ENCODE measurements around the gene TAF10. TPM values are rescaled to one million over a fixed set of nuclear protein-coding genes. Genes with fewer than 3 reads are reported as not detected.
A peak's percentile ranks its signal among the peaks of the same experiment; 100 is the strongest.

TAF10 gene
- total RNA-seq, 1 donor from 2014 or later, result 154 TPM

DNA sequence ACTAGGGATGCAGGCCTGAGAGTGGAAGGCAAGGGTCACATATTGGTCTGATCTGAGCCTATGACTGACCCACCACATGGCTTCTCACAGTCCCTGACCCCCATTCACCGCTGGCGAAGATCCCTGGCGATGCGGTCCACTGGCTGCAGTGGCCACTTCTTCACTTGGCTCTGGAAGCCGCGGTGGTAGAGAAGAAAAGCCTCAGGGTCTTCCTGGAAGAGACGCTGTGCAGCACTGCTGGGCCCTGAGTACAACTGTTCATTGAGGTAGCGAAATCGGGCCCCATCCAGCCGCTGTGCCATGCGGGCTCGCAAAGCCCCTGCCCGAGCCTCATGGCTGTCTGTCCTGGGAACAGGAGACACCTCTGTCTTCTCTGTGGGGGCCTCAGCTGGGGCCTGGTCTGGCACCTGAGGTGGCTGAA lies 11.0 kb downstream of the TAF10 start:
- H3K4me3 Mint-ChIP-seq, result no peak overlapping the region
- peaks cover 12% of the 10 kb centered on the region for H3K4me1 Mint-ChIP-seq
- DNase-seq, result no peak
- ATAC-seq (ENCODE audit: low read depth), result no peak
- no peak overlapping the region for H3K27ac Mint-ChIP-seq
- ChIA-PET CTCF (no interaction called here), POLR2A (no interaction called here)
- TF ChIP-seq, protein P1, sequence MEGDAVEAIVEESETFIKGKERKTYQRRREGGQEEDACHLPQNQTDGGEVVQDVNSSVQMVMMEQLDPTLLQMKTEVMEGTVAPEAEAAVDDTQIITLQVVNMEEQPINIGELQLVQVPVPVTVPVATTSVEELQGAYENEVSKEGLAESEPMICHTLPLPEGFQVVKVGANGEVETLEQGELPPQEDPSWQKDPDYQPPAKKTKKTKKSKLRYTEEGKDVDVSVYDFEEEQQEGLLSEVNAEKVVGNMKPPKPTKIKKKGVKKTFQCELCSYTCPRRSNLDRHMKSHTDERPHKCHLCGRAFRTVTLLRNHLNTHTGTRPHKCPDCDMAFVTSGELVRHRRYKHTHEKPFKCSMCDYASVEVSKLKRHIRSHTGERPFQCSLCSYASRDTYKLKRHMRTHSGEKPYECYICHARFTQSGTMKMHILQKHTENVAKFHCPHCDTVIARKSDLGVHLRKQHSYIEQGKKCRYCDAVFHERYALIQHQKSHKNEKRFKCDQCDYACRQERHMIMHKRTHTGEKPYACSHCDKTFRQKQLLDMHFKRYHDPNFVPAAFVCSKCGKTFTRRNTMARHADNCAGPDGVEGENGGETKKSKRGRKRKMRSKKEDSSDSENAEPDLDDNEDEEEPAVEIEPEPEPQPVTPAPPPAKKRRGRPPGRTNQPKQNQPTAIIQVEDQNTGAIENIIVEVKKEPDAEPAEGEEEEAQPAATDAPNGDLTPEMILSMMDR (IDR thresholded peaks at IDR 0.05), result no peak
- H3K36me3 Mint-ChIP-seq (ENCODE audit: low read depth), result peaks cover 53% of the 10 kb centered on the region
- intact Hi-C loops (cut with micrococcal nuclease), result loop anchor here (5.0 kb wide), 3 partner anchors 69 to 209 kb away; partner anchors contain the start of gene SMPD1
- H3K9me3 Mint-ChIP-seq, result no peaks in the 10 kb centered on the region
- no peaks in the 10 kb centered on the region for H3K27me3 Mint-ChIP-seq

DNA sequence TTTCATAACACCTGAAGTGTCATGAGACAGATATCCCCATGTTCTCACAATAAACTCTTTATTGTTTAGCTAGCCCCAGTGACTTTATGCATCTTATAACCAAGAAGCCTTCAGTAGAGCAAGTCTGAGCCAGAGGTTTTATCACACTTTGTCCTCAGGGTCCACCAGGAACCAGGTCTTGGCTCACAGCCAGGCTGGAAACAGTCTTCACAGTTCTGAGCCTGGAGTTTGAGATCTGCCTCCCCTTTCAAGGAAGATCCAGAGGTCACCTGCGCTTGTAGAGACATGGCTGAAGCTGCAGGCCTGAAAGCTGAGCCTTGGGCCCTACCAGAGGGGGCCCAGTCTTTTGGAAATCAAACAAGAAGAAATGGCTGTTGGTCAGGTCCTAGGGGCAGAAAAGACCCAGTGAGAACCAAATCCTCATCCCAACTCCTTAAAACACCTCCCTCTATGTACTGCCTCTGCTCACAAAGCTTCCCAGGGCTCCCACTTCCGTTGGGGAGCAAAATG lies 12.1 kb downstream of the TAF10 start:
- no peak for ATAC-seq (ENCODE audit: low read depth)
- Mint-ChIP-seq H3K4me3 (no peak overlapping the region), H3K36me3 (ENCODE audit: low read depth) (peaks cover 63% of the 10 kb centered on the region), H3K9me3 (no peaks in the 10 kb centered on the region), H3K27ac (no peak overlapping the region), H3K27me3 (no peaks in the 10 kb centered on the region), H3K4me1 (peaks cover 12% of the 10 kb centered on the region)
- ChIA-PET CTCF (no interaction called here), POLR2A (no interaction called here)
- intact Hi-C loops (cut with micrococcal nuclease), result loop anchor here (5.0 kb wide), 3 partner anchors 68 to 208 kb away; partner anchors contain the start of gene SMPD1
- no peak for DNase-seq
- TF ChIP-seq, protein P1 (IDR thresholded peaks at IDR 0.05), result no peak

DNA sequence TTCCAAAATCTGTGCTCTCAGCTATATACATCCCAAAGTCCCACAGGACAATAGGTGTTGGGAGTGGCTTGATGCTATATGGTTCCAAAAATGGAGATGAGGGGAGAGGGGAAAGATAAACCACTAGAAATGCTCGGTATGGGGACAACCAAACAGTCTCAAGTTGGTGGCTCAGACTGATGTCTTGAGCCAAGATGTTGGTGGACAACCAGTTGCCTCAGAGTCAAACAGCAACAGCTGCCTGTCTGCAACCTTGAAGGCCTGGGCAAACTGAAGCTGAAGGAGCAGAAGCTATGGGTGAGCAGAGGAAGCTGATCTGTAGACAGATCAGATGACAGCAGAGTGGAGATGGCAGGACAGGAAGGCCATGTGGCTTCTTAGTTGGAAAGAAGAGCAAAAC lies 12.6 kb downstream of the TAF10 start:
- DNase-seq (no peak), ATAC-seq (ENCODE audit: low read depth) (no peak)
- intact Hi-C loops (cut with micrococcal nuclease), result no loop called here
- Mint-ChIP-seq H3K36me3 (ENCODE audit: low read depth) (peaks cover 66% of the 10 kb centered on the region), H3K27ac (no peak overlapping the region), H3K27me3 (no peaks in the 10 kb centered on the region), H3K4me1 (peaks cover 12% of the 10 kb centered on the region), H3K4me3 (peak overlapping the region; percentile 15), H3K9me3 (no peaks in the 10 kb centered on the region)
- TF ChIP-seq, protein P1 (IDR thresholded peaks at IDR 0.05), result no peak
- ChIA-PET POLR2A (no interaction called here), CTCF (no interaction called here)

DNA sequence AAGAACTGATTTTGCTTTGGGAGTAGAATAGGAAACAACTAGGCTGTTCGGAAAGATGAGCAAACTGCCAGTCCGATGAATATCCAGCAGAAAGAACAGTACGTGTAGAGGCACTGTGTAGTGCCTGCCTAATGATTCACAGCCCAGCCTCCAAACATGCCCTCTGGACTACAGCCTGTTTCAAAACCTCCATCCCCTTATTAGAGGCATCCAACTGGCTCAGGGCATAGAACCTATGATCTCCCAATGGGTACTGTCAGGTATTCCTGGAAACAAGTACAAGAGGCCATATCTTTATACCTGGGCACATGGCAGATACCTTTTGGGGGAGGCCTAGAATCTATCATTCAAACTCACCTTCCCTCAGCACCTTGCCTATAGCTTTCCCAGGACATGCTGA lies 13.5 kb downstream of the TAF10 start:
- TF ChIP-seq, protein P1 (IDR thresholded peaks at IDR 0.05), result no peak
- ChIA-PET POLR2A (no interaction called here), CTCF (no interaction called here)
- Mint-ChIP-seq H3K27ac (no peak overlapping the region), H3K9me3 (no peaks in the 10 kb centered on the region), H3K27me3 (no peaks in the 10 kb centered on the region), H3K4me3 (no peak overlapping the region), H3K36me3 (ENCODE audit: low read depth) (peaks cover 75% of the 10 kb centered on the region), H3K4me1 (peaks cover 15% of the 10 kb centered on the region)
- no peak for DNase-seq
- no peak for ATAC-seq (ENCODE audit: low read depth)
- intact Hi-C loops (cut with micrococcal nuclease), result no loop called here

DNA sequence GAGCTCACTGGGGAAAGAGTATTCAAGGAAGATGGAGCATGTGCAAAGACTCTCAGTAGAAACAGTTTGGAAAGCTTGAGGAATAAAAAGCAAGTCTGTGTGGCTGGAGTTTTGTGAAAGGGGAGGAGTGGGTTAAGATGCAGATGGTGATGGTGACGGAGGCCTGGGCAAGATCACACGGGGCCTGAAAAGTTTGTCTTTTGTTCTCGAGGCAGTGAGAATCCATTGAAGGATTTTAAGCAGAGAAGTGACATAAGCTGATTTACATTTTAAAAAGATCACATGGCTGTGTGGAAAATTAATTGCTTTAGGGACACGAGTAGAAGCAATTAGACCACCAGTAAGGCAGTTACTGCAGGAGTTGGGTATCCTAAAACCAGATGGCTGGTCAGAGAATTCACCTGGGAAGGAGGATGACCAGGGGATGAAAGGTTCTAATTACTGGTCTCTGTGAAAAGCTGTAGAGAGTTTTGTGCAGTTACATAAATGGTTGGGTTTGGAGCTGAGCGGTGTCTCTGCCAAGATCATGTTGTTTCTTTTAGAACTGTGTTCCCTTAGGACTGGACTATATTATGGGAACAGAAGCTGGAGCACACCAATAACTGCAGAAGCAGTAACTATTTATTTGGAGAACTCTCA lies 15.7 kb downstream of the TAF10 start:
- Mint-ChIP-seq H3K36me3 (ENCODE audit: low read depth) (peaks cover 87% of the 10 kb centered on the region), H3K27me3 (no peaks in the 10 kb centered on the region), H3K4me1 (peaks cover 16% of the 10 kb centered on the region), H3K27ac (no peak overlapping the region), H3K4me3 (no peak overlapping the region), H3K9me3 (no peaks in the 10 kb centered on the region)
- TF ChIP-seq, protein P1 (IDR thresholded peaks at IDR 0.05), result no peak
- ChIA-PET POLR2A (no interaction called here), CTCF (interaction anchor here (0.7 to 1.0 kb wide), 4 partner anchors 21 to 161 kb away, joined by 3 read pairs; no protein-coding TSS in a partner anchor)
- intact Hi-C loops (cut with micrococcal nuclease), result no loop called here
- no peak for DNase-seq
- no peak for ATAC-seq (ENCODE audit: low read depth)

Measured in activated B cell treated with CpG ODN at 0.5 μM for 24 hours (primary cell).